22Rv1 (cell line): ENCODE measurements around the gene GULP1.

ENCODE experiments used
- CTCF ChIP-seq: fragments of 450-650 bp; IDR thresholded peaks from 2 replicates; pipeline ENCODE4 v1.5.1; 2017; ENCODE audit warnings: mild to moderate bottlenecking
- ZFX ChIP-seq: fragments of 450-650 bp; IDR thresholded peaks from 2 replicates; pipeline ENCODE4 v1.6.1; 2017; ENCODE audit warnings: antibody characterized with exemption, borderline replicate concordance

GRCh38 chr2:188360485-188361263 lies 69.0 kb downstream of the GULP1 start:
- TF ChIP-seq CTCF (no peak), ZFX (no peak)
